ENCODE measurements around the gene PTPRK. TPM values are rescaled to one million over a fixed set of nuclear protein-coding genes. Genes with fewer than 3 reads are reported as not detected.

Gene PTPRK
- total RNA-seq, 4 donors from 2014 or later, result 20.0 to 64.2 (median 36.6) TPM

DNA sequence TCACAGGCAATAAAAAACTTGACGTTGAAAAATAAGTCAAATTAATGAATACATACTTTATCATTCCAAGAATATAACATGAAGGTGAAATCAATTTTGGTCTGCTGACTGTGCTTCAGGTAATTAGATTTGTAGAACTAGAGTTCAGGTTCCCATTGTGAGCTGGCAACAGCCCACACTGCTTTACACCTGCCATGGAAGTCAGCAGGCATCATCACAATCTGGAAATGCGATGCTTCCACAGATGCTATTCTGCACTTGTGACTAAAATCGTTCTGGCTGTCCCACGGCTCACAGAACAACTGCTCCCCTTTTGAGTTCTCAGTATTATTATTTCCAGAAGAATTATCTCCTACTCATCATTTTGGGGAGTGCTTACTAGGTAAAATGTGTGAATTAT is 556.9 kb downstream of the PTPRK start:
- DNase-seq, result no peak
- TF ChIP-seq POLR2A (IDR thresholded peaks at IDR 0.05) (no peak), CTCF (IDR thresholded peaks at IDR 0.05) (no peak)
- intact Hi-C loops (cut with DNase I; ENCODE audit: low total_unique reads), result no loop called here
- no peaks in the 10 kb centered on the region for H3K36me3 ChIP-seq
- no peak overlapping the region for H3K4me3 ChIP-seq
- no peaks in the 10 kb centered on the region for H3K9me3 ChIP-seq
- H3K27me3 ChIP-seq, result no peaks in the 10 kb centered on the region
- no peak overlapping the region for H3K27ac ChIP-seq
- H3K4me1 ChIP-seq, result no peaks in the 10 kb centered on the region

- H3K27ac ChIP-seq, result no peak overlapping the region
- no peaks in the 10 kb centered on the region for H3K9me3 ChIP-seq
- no peaks in the 10 kb centered on the region for H3K4me1 ChIP-seq
- no peak for DNase-seq
- intact Hi-C loops (cut with DNase I; ENCODE audit: low total_unique reads), result no loop called here
- TF ChIP-seq CTCF (IDR thresholded peaks at IDR 0.05), result no peak
- TF ChIP-seq POLR2A (IDR thresholded peaks at IDR 0.05), result no peak
- no peaks in the 10 kb centered on the region for H3K36me3 ChIP-seq
- no peaks in the 10 kb centered on the region for H3K27me3 ChIP-seq
- no peak overlapping the region for H3K4me3 ChIP-seq
Observed at GRCh38 chr6:127959869-127960268, 560.5 kb downstream of the PTPRK start.

GRCh38 chr6:127956956-127957355 is 563.4 kb downstream of the PTPRK start:
- Histone ChIP-seq H3K4me1 (no peaks in the 10 kb centered on the region), H3K27me3 (no peaks in the 10 kb centered on the region), H3K27ac (no peak overlapping the region), H3K36me3 (no peaks in the 10 kb centered on the region), H3K9me3 (no peaks in the 10 kb centered on the region), H3K4me3 (no peak overlapping the region)
- no peak for TF ChIP-seq POLR2A (IDR thresholded peaks at IDR 0.05)
- no peak for TF ChIP-seq CTCF (IDR thresholded peaks at IDR 0.05)
- intact Hi-C loops (cut with DNase I; ENCODE audit: low total_unique reads), result no loop called here
- no peak for DNase-seq

- intact Hi-C loops (cut with DNase I; ENCODE audit: low total_unique reads), result no loop called here
- no peak overlapping the region for H3K4me3 ChIP-seq
- no peaks in the 10 kb centered on the region for H3K36me3 ChIP-seq
- no peaks in the 10 kb centered on the region for H3K4me1 ChIP-seq
- no peak for TF ChIP-seq CTCF (IDR thresholded peaks at IDR 0.05)
- TF ChIP-seq POLR2A (IDR thresholded peaks at IDR 0.05), result no peak
- DNase-seq, result no peak
- no peaks in the 10 kb centered on the region for H3K9me3 ChIP-seq
- no peaks in the 10 kb centered on the region for H3K27me3 ChIP-seq
- H3K27ac ChIP-seq, result no peak overlapping the region
Observed at GRCh38 chr6:127956260-127956888, 564.0 kb downstream of the PTPRK start.

- H3K9me3 ChIP-seq, result no peaks in the 10 kb centered on the region
- intact Hi-C loops (cut with DNase I; ENCODE audit: low total_unique reads), result no loop called here
- H3K27ac ChIP-seq, result no peak overlapping the region
- no peak overlapping the region for H3K4me3 ChIP-seq
- H3K4me1 ChIP-seq, result no peaks in the 10 kb centered on the region
- no peak for TF ChIP-seq CTCF (IDR thresholded peaks at IDR 0.05)
- no peak for TF ChIP-seq POLR2A (IDR thresholded peaks at IDR 0.05)
- DNase-seq, result no peak
- H3K36me3 ChIP-seq, result no peaks in the 10 kb centered on the region
- H3K27me3 ChIP-seq, result no peaks in the 10 kb centered on the region
Observed at GRCh38 chr6:127954082-127954481, 566.3 kb downstream of the PTPRK start.
